ENCODE data around the gene KMT2E.

GRCh38 chr7:104992306-104992705 lies 21.7 kb upstream of the KMT2E start:
- TF ChIP-seq EZH2 (IDR thresholded peaks at IDR 0.05; ENCODE audit: insufficient read depth, poor library complexity, severe bottlenecking) (no peak), EZH2phosphoT487 (IDR thresholded peaks at IDR 0.05; ENCODE audit: insufficient read depth, low read depth) (no peak)

Measured in GM23248 (cell line).